ENCODE data around the gene CYP2A7.
"Not testable (repeated sequence)": the region's sequence is repeated elsewhere in the genome, so short reads cannot be mapped to it uniquely, and the experiment has no call there.

CYP2A7 gene, protein sequence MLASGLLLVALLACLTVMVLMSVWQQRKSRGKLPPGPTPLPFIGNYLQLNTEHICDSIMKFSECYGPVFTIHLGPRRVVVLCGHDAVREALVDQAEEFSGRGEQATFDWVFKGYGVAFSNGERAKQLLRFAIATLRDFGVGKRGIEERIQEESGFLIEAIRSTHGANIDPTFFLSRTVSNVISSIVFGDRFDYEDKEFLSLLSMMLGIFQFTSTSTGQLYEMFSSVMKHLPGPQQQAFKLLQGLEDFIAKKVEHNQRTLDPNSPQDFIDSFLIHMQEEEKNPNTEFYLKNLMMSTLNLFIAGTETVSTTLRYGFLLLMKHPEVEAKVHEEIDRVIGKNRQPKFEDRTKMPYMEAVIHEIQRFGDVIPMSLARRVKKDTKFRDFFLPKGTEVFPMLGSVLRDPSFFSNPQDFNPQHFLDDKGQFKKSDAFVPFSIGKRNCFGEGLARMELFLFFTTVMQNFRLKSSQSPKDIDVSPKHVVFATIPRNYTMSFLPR

GRCh38 chr19:40882062-40882461, at the start of gene CYP2A7:
Gene CYP2A7, minus strand, starts transcription at chr19:40882231. Its CDS starts 21 bp downstream, at chr19:40882210.
- DNase-seq = not testable (repeated sequence)

- DNase-seq = not testable (repeated sequence)
Observed at GRCh38 chr19:40930799-40931198, 48.8 kb upstream of the CYP2A7 start.

DNA sequence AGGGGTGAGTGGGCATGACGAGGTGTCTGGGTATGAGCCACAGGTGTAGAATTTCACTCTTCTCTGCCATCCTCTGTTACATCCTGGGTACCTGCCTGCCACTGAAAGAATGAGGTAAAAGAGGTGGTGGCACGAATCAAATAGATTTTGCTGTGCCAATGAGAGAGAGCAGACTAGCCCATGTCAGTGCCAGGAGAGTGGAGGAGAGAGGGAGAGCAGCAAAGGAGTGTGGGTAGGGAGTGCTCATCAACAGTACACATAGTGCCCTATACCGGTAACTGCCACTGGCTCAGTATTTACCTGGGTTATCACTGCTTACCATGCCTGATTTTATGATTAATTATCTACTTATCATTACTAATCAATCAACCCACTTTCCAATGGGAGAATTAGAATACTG, 47.9 kb upstream of the CYP2A7 start:
- not testable (repeated sequence) for DNase-seq

DNA sequence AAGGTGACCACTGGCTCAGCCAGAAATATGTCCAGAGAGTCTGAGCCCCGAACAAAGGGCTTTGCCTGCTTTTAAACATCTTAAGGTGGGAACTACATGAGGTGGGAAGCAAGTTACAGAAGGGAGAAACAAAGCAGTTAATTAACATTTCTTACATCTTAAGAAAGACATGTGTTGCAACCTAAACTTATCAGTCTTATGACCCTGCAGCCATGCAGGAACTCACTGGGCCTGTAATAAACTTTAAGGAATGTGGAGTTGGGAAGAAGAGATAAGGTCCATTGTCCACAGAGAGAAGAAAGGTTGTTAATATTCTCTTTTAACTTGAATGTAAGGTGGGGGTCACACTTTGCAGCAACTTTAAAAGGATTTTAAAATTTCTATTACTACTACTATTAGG, 46.8 kb upstream of the CYP2A7 start:
- no peak for DNase-seq

DNA sequence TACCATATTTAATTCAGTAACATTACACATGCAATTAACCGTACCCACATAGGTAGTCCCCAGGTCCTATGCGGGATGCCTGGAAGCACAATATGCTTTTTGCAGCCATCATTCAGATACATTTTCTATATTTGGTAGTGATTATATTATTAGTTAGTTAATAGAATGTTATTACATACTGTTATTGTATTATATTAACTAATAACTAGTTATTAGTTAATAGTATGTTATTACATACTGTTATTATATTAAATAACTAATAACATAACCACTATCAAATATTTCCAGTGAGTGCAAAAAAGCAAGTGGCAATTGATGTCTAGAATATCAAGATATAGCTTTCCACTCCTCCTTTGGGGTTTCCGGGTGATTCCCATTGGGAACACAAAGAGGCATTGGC, 45.5 kb upstream of the CYP2A7 start:
- DNase-seq = no peak

- not testable (repeated sequence) for DNase-seq
Observed at GRCh38 chr19:40926276-40926675, 44.2 kb upstream of the CYP2A7 start.

GRCh38 chr19:40923934-40924391, 41.9 kb upstream of the CYP2A7 start:
- DNase-seq = no peak

DNA sequence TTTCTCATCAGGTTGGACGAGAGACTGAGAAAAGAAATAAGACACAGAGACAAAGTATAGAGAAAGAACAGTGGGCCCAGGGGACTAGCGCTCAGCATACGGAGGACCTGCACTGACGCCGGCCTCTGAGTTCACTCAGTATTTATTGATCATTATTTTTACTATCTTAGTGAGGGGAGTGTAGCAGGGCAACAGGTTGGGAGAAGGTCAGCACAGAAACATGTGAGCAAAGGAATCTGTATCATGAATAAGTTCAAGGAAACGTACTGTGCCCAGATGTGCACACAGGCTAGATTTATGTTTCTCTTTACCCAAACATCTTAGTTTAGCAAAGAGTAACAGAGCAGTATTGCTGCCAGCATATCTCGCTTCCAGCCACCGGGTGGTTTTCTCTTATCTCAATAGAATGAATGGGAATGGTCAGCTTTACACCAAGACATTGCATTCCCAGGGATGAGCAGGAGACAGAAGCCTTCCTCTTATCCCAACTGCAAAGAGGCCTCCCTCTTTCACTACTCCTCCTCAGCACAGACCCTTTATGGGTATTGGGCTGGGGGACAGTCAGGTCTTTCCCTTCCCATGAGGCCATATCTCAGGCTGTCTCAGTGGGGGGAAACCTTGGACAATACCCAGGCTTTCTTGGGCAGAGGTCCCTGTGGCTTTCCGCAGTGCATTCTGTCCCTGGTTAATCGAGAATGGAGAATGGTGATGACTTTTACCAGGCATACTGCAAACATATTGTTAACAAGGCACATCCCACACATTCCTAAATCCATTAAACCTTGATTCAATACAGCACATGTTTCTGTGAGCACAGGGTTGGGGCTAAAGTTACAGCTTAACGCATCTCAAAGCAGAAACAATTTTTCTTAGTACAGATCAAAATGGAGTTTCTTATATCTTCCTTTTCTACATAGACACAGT, 40.5 kb upstream of the CYP2A7 start:
- not testable (repeated sequence) for DNase-seq

GRCh38 chr19:40921005-40921897, 39.2 kb upstream of the CYP2A7 start:
- no peak for DNase-seq

DNA sequence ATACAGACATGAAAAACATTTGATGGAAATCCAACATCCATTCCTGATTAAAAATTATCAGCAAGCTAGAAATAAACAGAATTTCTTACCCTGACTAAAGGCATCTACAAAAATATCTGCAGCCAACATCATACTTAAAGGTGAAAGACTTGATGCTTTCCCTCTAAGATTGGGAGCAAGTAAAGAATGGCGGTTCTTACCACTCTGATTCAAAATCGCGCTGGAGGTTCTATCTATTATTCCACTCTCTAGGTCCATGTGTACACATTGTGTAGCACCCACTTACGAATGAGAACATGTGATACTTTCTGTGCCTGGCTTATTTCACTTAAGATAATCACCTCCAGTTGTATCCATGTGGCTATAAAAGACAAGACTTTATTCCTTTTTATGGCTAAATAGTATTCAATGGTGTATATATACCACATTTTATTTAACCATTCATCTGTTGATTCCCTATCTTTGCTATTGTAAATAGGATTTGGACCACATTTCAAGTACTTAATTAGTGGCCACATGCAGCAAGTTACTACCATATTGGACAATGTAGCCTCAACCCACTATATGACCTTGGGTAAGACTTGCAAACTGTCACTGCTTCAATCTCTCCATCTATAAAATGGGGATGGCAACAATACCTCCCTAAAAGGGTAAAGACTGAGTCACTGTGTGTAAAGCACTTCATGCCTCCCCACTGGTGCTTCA, 38.4 kb upstream of the CYP2A7 start:
- DNase-seq = no peak

DNA sequence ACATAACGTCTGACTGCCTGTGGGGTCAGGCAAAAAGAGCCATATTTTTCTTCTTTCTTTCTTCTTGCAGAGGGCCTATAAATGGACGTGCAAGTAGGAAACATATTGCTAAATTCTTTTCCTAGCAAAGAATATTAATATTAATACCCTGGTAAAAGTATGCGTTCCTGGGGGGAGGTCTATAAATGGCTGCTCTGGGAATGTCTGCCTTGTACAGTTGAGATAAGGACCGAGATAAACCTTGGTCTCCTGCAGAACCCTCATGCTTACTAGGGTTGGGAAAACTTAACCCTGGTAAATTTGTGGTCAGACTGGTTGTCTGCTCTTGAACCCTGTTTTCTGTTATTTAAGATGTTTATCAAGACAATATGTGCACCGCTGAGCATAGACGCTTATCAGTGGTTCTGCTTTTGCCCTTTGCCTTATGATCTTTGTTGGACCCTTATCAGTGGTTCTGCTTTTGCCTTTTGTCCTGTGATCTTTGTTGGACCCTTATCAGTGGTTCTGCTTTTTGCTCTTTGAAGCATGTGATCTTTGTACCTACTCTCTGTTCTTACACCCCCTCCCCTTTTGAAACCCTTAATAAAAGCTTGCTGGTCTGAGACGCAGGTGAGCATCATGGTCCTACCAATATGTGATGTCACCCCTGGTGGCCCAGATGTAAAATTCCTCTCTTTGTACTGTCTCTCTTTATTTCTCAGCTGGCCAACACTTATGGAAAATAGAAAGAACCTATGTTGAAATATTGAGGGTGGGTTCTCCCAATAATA, 37.7 kb upstream of the CYP2A7 start:
- DNase-seq = not testable (repeated sequence)

DNA sequence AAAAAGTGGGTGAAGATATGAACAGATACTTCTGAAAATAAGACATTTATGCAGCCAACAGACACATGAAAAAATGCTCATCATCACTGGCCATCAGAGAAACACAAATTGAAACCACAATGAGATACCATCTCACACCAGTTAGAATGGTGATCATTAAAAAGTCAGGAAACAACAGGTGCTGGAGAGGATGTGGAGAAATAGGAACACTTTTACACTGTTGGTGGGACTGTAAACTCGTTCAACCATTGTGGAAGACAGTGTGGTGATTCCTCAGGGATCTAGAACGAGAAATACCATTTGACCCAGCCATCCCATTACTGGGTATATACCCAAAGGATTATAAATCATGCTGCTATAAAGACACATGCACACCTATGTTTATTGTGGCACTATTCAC, 36.3 kb upstream of the CYP2A7 start:
- not testable (repeated sequence) for DNase-seq

- DNase-seq = no peak
Observed at GRCh38 chr19:40908976-40909375, 26.9 kb upstream of the CYP2A7 start.

GRCh38 chr19:40907968-40908735, 26.1 kb upstream of the CYP2A7 start:
- DNase-seq = peak; percentile 52

GRCh38 chr19:40906512-40906911, 24.5 kb upstream of the CYP2A7 start:
- no peak for DNase-seq

DNA sequence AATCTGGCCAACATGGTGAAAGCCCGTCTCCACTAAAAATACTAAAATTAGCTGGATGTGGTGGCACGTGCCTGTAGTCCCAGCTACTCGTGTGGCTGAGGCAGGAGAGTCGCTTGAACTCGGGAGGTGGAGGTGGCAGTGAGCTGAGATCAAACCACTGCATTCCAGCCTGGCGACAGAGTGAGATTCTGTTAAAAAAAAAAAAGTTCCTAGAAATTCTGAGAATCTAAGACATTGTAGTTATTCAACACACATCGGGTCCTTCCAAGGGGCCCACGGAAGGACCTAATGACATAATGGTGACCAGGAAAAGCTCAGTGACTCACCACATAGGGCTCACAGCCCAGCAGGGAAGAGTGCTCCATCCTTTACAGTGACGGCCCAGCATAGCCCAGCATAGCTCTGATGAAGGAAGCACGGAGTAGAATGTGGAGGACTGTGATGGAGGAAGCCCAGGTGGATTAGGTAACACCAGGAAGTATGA, 22.7 kb upstream of the CYP2A7 start:
- not testable (repeated sequence) for DNase-seq

DNA sequence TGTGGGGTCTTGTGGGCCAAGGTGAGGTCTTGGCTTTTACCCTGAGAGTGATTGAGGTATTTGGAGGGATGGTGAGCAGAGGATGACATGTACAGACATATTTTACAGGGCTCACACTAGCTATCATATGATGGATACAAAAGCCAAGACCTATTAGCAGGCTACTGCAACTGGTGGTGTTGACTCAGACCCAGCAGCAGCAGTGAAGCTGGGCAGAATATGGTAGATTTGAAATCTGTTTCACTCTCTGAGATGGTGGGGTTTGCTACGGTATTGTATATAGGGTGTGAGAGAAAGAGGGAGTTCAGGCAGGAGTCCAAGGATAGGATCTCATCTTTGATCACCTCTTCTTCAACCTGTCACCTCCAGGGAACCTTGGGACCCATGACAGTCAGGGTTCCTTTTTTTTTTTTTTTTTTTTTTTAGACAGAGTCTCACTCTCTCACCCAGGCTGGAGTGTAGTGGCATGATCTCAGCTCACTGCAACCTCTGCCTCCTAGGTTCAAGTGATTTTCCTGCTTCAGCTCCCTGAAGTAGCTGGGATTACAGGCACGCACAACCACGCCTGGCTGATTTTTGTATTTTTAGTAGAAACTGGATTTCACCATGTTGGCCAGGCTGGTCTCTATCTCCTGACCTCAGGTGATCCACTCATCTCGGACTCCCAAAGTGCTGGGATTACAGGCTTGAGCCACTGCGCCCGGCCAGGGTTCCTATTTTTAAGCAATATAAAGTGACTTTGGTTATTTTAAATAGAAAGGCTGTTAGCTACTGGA, 20.1 kb upstream of the CYP2A7 start:
- not testable (repeated sequence) for DNase-seq

DNA sequence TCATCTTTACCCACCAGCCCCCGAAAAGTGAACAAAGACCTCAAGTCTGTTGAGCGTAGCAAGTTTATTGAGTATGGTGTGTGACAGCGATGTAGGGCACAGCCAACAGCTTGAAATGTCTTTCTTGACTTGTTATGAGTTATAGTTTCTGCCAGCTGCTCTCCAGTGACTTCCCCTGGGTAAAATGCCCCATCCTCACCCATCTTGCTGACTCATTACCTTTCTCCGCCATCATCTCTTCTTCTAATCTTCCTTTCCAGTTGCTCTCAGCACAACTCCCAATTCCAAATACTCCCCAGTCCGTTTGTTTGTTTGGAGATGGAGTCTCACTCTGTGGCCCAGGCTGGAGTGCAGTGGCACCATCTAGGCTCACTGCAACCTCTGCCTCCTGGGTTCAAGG, 18.5 kb upstream of the CYP2A7 start:
- DNase-seq = not testable (repeated sequence)

DNA sequence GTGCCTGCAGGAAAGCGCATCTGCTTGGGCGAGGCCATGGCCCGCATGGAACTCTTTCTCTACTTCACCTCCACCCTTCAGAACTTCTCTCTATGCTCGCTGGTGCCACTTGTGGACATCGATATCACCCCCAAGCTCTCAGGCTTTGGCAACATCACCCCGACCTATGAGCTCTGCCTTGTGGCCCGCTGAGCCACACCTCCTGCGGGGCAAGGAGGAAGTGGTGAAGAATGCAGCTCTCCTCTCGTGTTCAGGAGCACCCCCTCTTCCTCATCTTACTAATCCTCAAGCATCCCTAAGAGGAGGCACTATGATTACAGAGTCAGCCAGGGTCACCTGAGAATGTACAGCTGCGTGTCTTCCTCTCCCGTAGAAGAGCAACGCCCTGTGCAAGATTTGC, 17.9 kb upstream of the CYP2A7 start:
- DNase-seq = not testable (repeated sequence)
